IMR-90 (cell line): ENCODE results near the gene MAP3K5. TPM values are rescaled to one million over a fixed set of nuclear protein-coding genes. Genes with fewer than 3 reads are reported as not detected.

Experiments used
- ATAC-seq: fragments of 200-7000 bp; cut with Tn5 transposase; 2 replicates; pipeline ENCODE4 v1.9.1; 2020; ENCODE audit warnings: low read depth, mild to moderate bottlenecking, moderate library complexity
- BruUV-seq: library from RNA; stranded (reverse); fragments of 400-500 nt; replicated peaks from 2 replicates; lab custom pipeline; 2021; lab: Mats Ljungman, UMichigan
- CTCF ChIA-PET: fragments of 300-600 bp; formaldehyde crosslinking; extraction: SDS; loops from one replicate; lab custom pipeline; 2021; ENCODE audit warnings: antibody characterized with exemption; lab: Yijun Ruan, JAX
- POLR2A ChIA-PET: fragments of 300-600 bp; sonication (Branson Sonifier 250); formaldehyde crosslinking; loops from one replicate; lab custom pipeline; 2022; ENCODE audit warnings: antibody characterized with exemption; ENCODE audit not compliant: unreplicated experiment; lab: Charles Lee
- DNase-seq: peaks from one replicate; pipeline ENCODE4 v3.0.0; 2013
- H2AFZ ChIP-seq: replicated peaks from 2 replicates; pipeline ENCODE3; 2013; ENCODE audit warnings: low read length, mild to moderate bottlenecking; ENCODE audit not compliant: poor library complexity
- H2AK5ac ChIP-seq: 2 replicates; pipeline ENCODE4 v1.6.1; 2013; ENCODE audit warnings: low read depth, low read length, inconsistent platforms
- H2AK9ac ChIP-seq: replicated peaks from 2 replicates; pipeline ENCODE3; 2013; ENCODE audit warnings: mild to moderate bottlenecking, low read depth, low read length, moderate library complexity; ENCODE audit not compliant: poor library complexity
- H2BK120ac ChIP-seq: 2 replicates; pipeline ENCODE4 v1.6.1; 2013; ENCODE audit warnings: low read depth, low read length, inconsistent platforms
- H2BK15ac ChIP-seq: 3 replicates; pipeline ENCODE4 v1.6.1; 2013; ENCODE audit warnings: low read depth, low read length, inconsistent platforms
- H2BK20ac ChIP-seq: 2 replicates; pipeline ENCODE4 v1.6.1; 2013; ENCODE audit warnings: low read depth, mild to moderate bottlenecking, inconsistent platforms, low read length, moderate library complexity
- H2BK5ac ChIP-seq: 2 replicates; pipeline ENCODE4 v1.6.1; 2013; ENCODE audit warnings: mild to moderate bottlenecking, low read depth, low read length, inconsistent platforms; ENCODE audit not compliant: poor library complexity, severe bottlenecking
- H3K14ac ChIP-seq: replicated peaks from 2 replicates; pipeline ENCODE4 v1.6.1; 2013; ENCODE audit warnings: low read depth, low read length, inconsistent platforms
- H3K18ac ChIP-seq: 2 replicates; pipeline ENCODE4 v1.6.1; 2013; ENCODE audit warnings: low read depth, low read length, control low read depth
- H3K23ac ChIP-seq: 2 replicates; pipeline ENCODE4 v1.6.1; 2013; ENCODE audit warnings: low read depth, low read length, inconsistent platforms
- H3K27ac ChIP-seq: 2 replicates; pipeline ENCODE4 v1.5.1; 2013; ENCODE audit warnings: mild to moderate bottlenecking, control low read depth, low read length; ENCODE audit not compliant: insufficient read depth
- H3K27me3 ChIP-seq: 2 replicates; pipeline ENCODE4 v1.6.1; 2013; ENCODE audit warnings: low read length; ENCODE audit not compliant: control insufficient read depth, insufficient read depth
- H3K36me3 ChIP-seq: 2 replicates; pipeline ENCODE4 v1.6.1; 2013; ENCODE audit warnings: low read length, mixed read lengths; ENCODE audit not compliant: control insufficient read depth, insufficient read depth
- H3K4ac ChIP-seq: 2 replicates; pipeline ENCODE4 v1.6.1; 2013; ENCODE audit warnings: low read depth, low read length, inconsistent platforms
- H3K4me1 ChIP-seq: 2 replicates; pipeline ENCODE4 v1.6.1; 2013; ENCODE audit warnings: low read length, mixed read lengths; ENCODE audit not compliant: control insufficient read depth, insufficient read depth
- H3K4me2 ChIP-seq: 2 replicates; pipeline ENCODE4 v1.6.1; 2013; ENCODE audit warnings: low read depth, mild to moderate bottlenecking, control low read depth, low read length, moderate library complexity
- H3K4me3 ChIP-seq: 2 replicates; pipeline ENCODE4 v1.5.1; 2013; ENCODE audit warnings: low read depth, mild to moderate bottlenecking, control low read depth, low read length, moderate library complexity; ENCODE audit not compliant: insufficient read depth
- H3K56ac ChIP-seq: 2 replicates; pipeline ENCODE4 v1.6.1; 2013; ENCODE audit warnings: low read length, inconsistent platforms; ENCODE audit not compliant: insufficient read depth; ENCODE audit errors: extremely low read depth
- H3K79me1 ChIP-seq, 2 experiments: 2 replicates each; pipeline ENCODE4 v1.6.1; 2013; ENCODE audit warnings: low read length in 2 of 2, inconsistent platforms in 1 of 2, low read depth in 1 of 2
- H3K9ac ChIP-seq: 2 replicates; pipeline ENCODE4 v1.6.1; 2013; ENCODE audit warnings: low read depth, low read length, control low read depth
- H3K9me1 ChIP-seq: 2 replicates; pipeline ENCODE4 v1.6.1; 2013; ENCODE audit warnings: low read length, inconsistent platforms; ENCODE audit not compliant: insufficient read depth
- H3K9me3 ChIP-seq: 2 replicates; pipeline ENCODE4 v1.6.1; 2013; ENCODE audit warnings: low read length; ENCODE audit not compliant: control insufficient read depth, insufficient read depth
- H4K20me1 ChIP-seq: 2 replicates; pipeline ENCODE4 v1.6.1; 2013; ENCODE audit warnings: low read length, inconsistent platforms; ENCODE audit not compliant: insufficient read depth
- H4K5ac ChIP-seq: 2 replicates; pipeline ENCODE4 v1.6.1; 2013; ENCODE audit warnings: mild to moderate bottlenecking, low read depth, low read length, control low read depth
- H4K8ac ChIP-seq, 2 experiments: 2 replicates each; pipeline ENCODE4 v1.6.1; 2013; ENCODE audit warnings: low read depth in 2 of 2, low read length in 2 of 2, control low read depth in 1 of 2, inconsistent platforms in 1 of 2
- H4K91ac ChIP-seq: 2 replicates; pipeline ENCODE4 v1.6.1; 2013; ENCODE audit warnings: low read depth, low read length, inconsistent platforms; ENCODE audit not compliant: insufficient read depth
- CEBPB ChIP-seq: IDR thresholded peaks from 2 replicates; pipeline ENCODE4 v1.6.1; 2012; ENCODE audit warnings: low read depth, low read length, improper control_type of control experiment
- CHD1 ChIP-seq: IDR thresholded peaks from 2 replicates; pipeline ENCODE4 v1.6.1; 2012; ENCODE audit warnings: low read depth, low read length, improper control_type of control experiment
- FOS ChIP-seq: fragments of 150-350 bp; IDR thresholded peaks from 2 replicates; pipeline ENCODE4 v1.6.1; 2016; ENCODE audit warnings: low read depth, low read length
- MAFK ChIP-seq: IDR thresholded peaks from 2 replicates; pipeline ENCODE4 v1.6.1; 2012; ENCODE audit warnings: low read depth, low read length, improper control_type of control experiment
- MAZ ChIP-seq: IDR thresholded peaks from 2 replicates; pipeline ENCODE4 v1.6.1; 2012; ENCODE audit warnings: low read depth, mild to moderate bottlenecking, low read length, improper control_type of control experiment, moderate library complexity, borderline replicate concordance
- NFE2L2 ChIP-seq: fragments of 150-350 bp; IDR thresholded peaks from 2 replicates; pipeline ENCODE4 v1.6.1; 2016; ENCODE audit warnings: low read depth, mild to moderate bottlenecking, low read length
- POLR2A ChIP-seq: IDR thresholded peaks from 2 replicates; pipeline ENCODE4 v1.6.1; 2012; ENCODE audit warnings: mild to moderate bottlenecking, low read depth, low read length
- RAD21 ChIP-seq: IDR thresholded peaks from 2 replicates; pipeline ENCODE4 v1.6.1; 2012; ENCODE audit warnings: low read length, improper control_type of control experiment
- RCOR1 ChIP-seq: IDR thresholded peaks from 2 replicates; pipeline ENCODE4 v1.6.1; 2012; ENCODE audit warnings: mild to moderate bottlenecking, low read length, improper control_type of control experiment; ENCODE audit not compliant: insufficient replicate concordance
- RFX5 ChIP-seq: IDR thresholded peaks from 2 replicates; pipeline ENCODE4 v1.8.0; 2012; ENCODE audit warnings: low read depth, mild to moderate bottlenecking, low read length, moderate library complexity
- SMC3 ChIP-seq: fragments of 150-350 bp; IDR thresholded peaks from 2 replicates; pipeline ENCODE4 v1.6.1; 2016; ENCODE audit warnings: low read depth, mild to moderate bottlenecking, antibody characterized with exemption, low read length, moderate library complexity
- WGBS, 2 experiments: methylation state at CpG; one replicate each; pipeline versions ENCODE4 v1.1.5 to v1.1.7; 2013; ENCODE audit warnings: missing lambda C conversion rate in 2 of 2; ENCODE audit not compliant: insufficient read length in 1 of 2; ENCODE audit errors: extremely low coverage in 2 of 2; 5-methylcytosine and 5-hydroxymethylcytosine counted together
- dilution Hi-C: fragments of 300-500 bp; cut with HindIII; formaldehyde crosslinking; loops from one replicate; pipeline ENCODE4 v1.14.3; 2018; ENCODE audit warnings: low sequenced_read_pairs; ENCODE audit not compliant: unreplicated experiment
- in situ Hi-C: fragments of 300-500 bp; cut with MboI; formaldehyde crosslinking; loops from 3 replicates; pipeline ENCODE4 v1.14.3; 2019; ENCODE audit warnings: low sequenced_read_pairs, inconsistent platforms, mixed read lengths
- intact Hi-C: fragments of 100-400 bp; cut with micrococcal nuclease; formaldehyde crosslinking; loops from 2 replicates; pipeline ENCODE4 v1.10.0; 2022
- polyA plus RNA-seq, 3 experiments: library from polyadenylated mRNA; depleted of rRNA; stranded (reverse); fragments of >200 nt; gene quantifications; 2 replicates each; pipeline ENCODE4 v1.2.3, GENCODE V29; 2012; ENCODE audit warnings: low replicate concordance in 1 of 3
- total RNA-seq: library from RNA; depleted of rRNA; stranded (reverse); fragments of >200 nt; gene quantifications from 2 replicates; pipeline ENCODE4 v1.2.3, GENCODE V29; 2012
- TF ChIP-seq, protein P1 (sequence below): fragments of 150-350 bp; IDR thresholded peaks from 2 replicates; pipeline ENCODE4 v1.6.1; 2017; ENCODE audit warnings: mild to moderate bottlenecking, antibody characterized with exemption, low read length, low read depth
- TF ChIP-seq, protein P2 (sequence below): fragments of 150-350 bp; IDR thresholded peaks from 2 replicates; pipeline ENCODE4 v1.6.1; 2016; ENCODE audit warnings: low read depth, mild to moderate bottlenecking, low read length, moderate library complexity, borderline replicate concordance
- TF ChIP-seq, protein P3 (sequence below): conservative IDR thresholded peaks from 2 replicates; pipeline ENCODE4 v1.5.1; 2012; ENCODE audit warnings: mild to moderate bottlenecking, low read depth, low read length, improper control_type of control experiment

The MAP3K5 gene
- total and polyA plus RNA-seq, 2 of the 4 experiments (the other 2 are of a cell fraction): 5.4 to 17.6 TPM

DNA sequence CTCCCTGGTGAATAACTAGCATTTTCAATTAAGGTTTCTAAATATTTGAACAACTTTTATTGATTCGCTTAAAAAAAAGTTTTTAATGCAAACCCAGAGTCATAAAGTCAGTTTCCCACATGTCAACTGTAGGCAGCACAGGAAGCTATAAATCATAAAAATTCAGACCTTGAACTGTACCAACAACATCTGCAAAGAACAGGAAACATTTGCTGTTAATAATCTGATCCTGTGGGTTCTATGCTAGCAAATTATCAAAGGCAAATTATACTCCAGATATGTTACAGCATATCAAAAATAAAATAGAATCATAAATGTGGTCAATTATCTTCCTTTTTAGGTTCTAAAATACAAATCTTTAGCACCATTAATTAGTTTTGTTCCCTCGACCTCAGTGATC lies 225.4 kb downstream of the MAP3K5 start:
- Histone ChIP-seq H4K8ac (no peak overlapping the region), H3K4me1 (peaks cover 5% of the 10 kb centered on the region; the same call in 1 of the 2 replicates), H2BK120ac (no peak overlapping the region), H3K4ac (no peak overlapping the region), H4K5ac (no peak overlapping the region), H3K23ac (no peak overlapping the region), H3K9me1 (peaks cover 6% of the 10 kb centered on the region), H2AK5ac (no peak overlapping the region), H3K56ac (no peak overlapping the region), H2BK15ac (no peak overlapping the region), H3K9me3 (peaks cover 2% of the 10 kb centered on the region; the same call in 1 of the 2 replicates), H3K14ac (no peak overlapping the region), H3K27me3 (no peaks in the 10 kb centered on the region), H4K91ac (no peak overlapping the region), H3K4me3 (no peak overlapping the region), H3K9ac (no peak overlapping the region), H4K20me1 (no peaks in the 10 kb centered on the region; the same call in 1 of the 2 replicates), H3K18ac (no peak overlapping the region), H2AK9ac (no peak overlapping the region), H2AFZ (no peak overlapping the region), H2BK5ac (no peak overlapping the region), H3K27ac (no peak overlapping the region), H3K79me1 (peaks cover 3 to 17% of the 10 kb centered on the region in 2 experiments; a peak in 2 of 4 replicates), H2BK20ac (no peak overlapping the region), H3K36me3 (peaks cover 8% of the 10 kb centered on the region), H3K4me2 (no peak overlapping the region)
- intact Hi-C loops: no loop called here
- no peak for TF ChIP-seq RAD21
- TF ChIP-seq RFX5: no peak
- TF ChIP-seq RCOR1: no peak
- TF ChIP-seq MAFK: no peak
- no peak for TF ChIP-seq NFE2L2
- TF ChIP-seq, protein P1, sequence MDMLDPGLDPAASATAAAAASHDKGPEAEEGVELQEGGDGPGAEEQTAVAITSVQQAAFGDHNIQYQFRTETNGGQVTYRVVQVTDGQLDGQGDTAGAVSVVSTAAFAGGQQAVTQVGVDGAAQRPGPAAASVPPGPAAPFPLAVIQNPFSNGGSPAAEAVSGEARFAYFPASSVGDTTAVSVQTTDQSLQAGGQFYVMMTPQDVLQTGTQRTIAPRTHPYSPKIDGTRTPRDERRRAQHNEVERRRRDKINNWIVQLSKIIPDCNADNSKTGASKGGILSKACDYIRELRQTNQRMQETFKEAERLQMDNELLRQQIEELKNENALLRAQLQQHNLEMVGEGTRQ: no peak
- TF ChIP-seq CHD1: no peak
- no peak for TF ChIP-seq CEBPB
- no peak for TF ChIP-seq POLR2A
- TF ChIP-seq, protein P2, sequence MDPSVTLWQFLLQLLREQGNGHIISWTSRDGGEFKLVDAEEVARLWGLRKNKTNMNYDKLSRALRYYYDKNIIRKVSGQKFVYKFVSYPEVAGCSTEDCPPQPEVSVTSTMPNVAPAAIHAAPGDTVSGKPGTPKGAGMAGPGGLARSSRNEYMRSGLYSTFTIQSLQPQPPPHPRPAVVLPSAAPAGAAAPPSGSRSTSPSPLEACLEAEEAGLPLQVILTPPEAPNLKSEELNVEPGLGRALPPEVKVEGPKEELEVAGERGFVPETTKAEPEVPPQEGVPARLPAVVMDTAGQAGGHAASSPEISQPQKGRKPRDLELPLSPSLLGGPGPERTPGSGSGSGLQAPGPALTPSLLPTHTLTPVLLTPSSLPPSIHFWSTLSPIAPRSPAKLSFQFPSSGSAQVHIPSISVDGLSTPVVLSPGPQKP: no peak
- TF ChIP-seq FOS: no peak
- TF ChIP-seq, protein P3, sequence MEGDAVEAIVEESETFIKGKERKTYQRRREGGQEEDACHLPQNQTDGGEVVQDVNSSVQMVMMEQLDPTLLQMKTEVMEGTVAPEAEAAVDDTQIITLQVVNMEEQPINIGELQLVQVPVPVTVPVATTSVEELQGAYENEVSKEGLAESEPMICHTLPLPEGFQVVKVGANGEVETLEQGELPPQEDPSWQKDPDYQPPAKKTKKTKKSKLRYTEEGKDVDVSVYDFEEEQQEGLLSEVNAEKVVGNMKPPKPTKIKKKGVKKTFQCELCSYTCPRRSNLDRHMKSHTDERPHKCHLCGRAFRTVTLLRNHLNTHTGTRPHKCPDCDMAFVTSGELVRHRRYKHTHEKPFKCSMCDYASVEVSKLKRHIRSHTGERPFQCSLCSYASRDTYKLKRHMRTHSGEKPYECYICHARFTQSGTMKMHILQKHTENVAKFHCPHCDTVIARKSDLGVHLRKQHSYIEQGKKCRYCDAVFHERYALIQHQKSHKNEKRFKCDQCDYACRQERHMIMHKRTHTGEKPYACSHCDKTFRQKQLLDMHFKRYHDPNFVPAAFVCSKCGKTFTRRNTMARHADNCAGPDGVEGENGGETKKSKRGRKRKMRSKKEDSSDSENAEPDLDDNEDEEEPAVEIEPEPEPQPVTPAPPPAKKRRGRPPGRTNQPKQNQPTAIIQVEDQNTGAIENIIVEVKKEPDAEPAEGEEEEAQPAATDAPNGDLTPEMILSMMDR: no peak
- no peak for TF ChIP-seq MAZ
- no peak for TF ChIP-seq SMC3
- in situ Hi-C loops: no loop called here
- DNase-seq (no peak), ATAC-seq (no peak)
- dilution Hi-C loops: no loop called here
- WGBS, 2 experiments: 80% methylated on average over 1 of the region's 2 CpGs; no CpG with 5 or more reads in 1 of the 2 experiments
- POLR2A ChIA-PET: no interaction called here
- no TSS peak for BruUV-seq
- CTCF ChIA-PET: interaction anchor here (1.4 kb wide), 1 partner anchor 17 kb away, joined by 3 read pairs; the partner anchor contains the start of gene MAP7
